ENCODE measurements around the gene CD200R1.

CD200R1 gene

GRCh38 chr3:112958811-112959560 lies 15.9 kb downstream of the CD200R1 start:
- Histone ChIP-seq H3K4me1 (ENCODE audit: low read depth, poor library complexity, severe bottlenecking) (peaks cover 30% of the 10 kb centered on the region), H3K36me3 (ENCODE audit: insufficient read depth) (no peaks in the 10 kb centered on the region), H2AFZ (ENCODE audit: low read depth) (peak overlapping the region; percentile 55), H3K4me3 (IDR thresholded peaks at IDR 0.05; ENCODE audit: insufficient read depth, low read depth, low read length) (no peak overlapping the region), H3K27me3 (ENCODE audit: insufficient read depth, low read depth) (no peaks in the 10 kb centered on the region), H4K20me1 (ENCODE audit: insufficient read depth) (no peaks in the 10 kb centered on the region), H3K9ac (peak overlapping the region; percentile 50; the same call in 1 of the 2 replicates), H3K79me2 (ENCODE audit: insufficient read depth, low read depth) (no peaks in the 10 kb centered on the region), H3K4me2 (peak overlapping the region; percentile 70), H3K27ac (peak overlapping the region; percentile 82)
- TF ChIP-seq, protein P1, sequence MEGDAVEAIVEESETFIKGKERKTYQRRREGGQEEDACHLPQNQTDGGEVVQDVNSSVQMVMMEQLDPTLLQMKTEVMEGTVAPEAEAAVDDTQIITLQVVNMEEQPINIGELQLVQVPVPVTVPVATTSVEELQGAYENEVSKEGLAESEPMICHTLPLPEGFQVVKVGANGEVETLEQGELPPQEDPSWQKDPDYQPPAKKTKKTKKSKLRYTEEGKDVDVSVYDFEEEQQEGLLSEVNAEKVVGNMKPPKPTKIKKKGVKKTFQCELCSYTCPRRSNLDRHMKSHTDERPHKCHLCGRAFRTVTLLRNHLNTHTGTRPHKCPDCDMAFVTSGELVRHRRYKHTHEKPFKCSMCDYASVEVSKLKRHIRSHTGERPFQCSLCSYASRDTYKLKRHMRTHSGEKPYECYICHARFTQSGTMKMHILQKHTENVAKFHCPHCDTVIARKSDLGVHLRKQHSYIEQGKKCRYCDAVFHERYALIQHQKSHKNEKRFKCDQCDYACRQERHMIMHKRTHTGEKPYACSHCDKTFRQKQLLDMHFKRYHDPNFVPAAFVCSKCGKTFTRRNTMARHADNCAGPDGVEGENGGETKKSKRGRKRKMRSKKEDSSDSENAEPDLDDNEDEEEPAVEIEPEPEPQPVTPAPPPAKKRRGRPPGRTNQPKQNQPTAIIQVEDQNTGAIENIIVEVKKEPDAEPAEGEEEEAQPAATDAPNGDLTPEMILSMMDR (conservative IDR thresholded peaks at IDR 0.05; ENCODE audit: low read depth, low read length): no peak

DNA sequence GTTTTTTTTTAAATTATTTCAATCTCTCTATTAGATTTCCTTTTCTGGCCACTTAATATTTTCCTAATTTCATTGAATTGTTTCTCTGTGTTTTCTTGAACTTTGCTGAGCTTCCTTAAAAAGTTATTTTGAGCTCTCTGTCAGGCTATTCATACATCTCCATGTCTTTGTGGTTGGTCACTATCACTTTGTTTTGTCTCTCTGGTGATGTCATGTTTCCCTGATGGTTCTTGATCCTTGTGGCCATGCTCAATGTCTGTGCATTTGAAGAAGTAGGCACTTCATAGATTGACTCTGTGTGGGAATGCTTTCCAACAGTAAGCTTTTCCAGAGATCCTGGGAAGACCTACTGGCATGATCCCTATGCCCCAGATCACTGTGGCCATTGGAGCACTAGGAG lies 18.6 kb downstream of the CD200R1 start:
- Histone ChIP-seq H3K4me2 (no peak overlapping the region), H3K36me3 (ENCODE audit: insufficient read depth) (no peaks in the 10 kb centered on the region), H3K79me2 (ENCODE audit: insufficient read depth, low read depth) (no peaks in the 10 kb centered on the region), H3K9ac (no peak overlapping the region), H3K27ac (no peak overlapping the region), H3K4me3 (IDR thresholded peaks at IDR 0.05; ENCODE audit: insufficient read depth, low read depth, low read length) (no peak overlapping the region), H2AFZ (ENCODE audit: low read depth) (no peak overlapping the region), H4K20me1 (ENCODE audit: insufficient read depth) (no peaks in the 10 kb centered on the region), H3K27me3 (ENCODE audit: insufficient read depth, low read depth) (no peaks in the 10 kb centered on the region), H3K4me1 (ENCODE audit: low read depth, poor library complexity, severe bottlenecking) (peaks cover 30% of the 10 kb centered on the region)
- TF ChIP-seq, protein P1 (conservative IDR thresholded peaks at IDR 0.05; ENCODE audit: low read depth, low read length): no peak

DNA sequence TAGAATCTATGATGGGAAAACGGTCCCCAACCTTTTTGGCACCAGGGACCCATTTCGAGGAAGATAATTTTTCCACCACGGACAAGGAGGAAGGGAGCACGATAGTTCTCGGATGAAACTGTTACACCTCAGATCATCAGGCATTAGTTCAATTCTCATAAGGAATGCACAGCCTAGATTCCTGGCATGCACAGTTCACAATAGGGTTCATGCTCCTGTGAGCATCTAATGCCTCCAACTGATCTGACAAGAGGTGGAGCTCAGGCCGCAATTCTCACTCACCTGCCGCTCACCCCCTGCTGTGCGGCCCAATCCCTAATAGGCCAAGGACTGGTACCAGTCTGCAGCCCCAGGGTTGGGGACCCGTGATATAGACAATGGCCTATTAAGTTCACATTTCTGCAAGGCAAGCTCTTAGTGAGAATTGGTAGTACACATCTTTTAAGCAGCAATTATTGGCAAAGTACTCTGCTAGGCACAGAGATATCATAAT lies 26.5 kb downstream of the CD200R1 start:
- no peak overlapping the region for H3K9ac ChIP-seq
- H3K4me1 ChIP-seq (ENCODE audit: low read depth, poor library complexity, severe bottlenecking): no peaks in the 10 kb centered on the region
- H2AFZ ChIP-seq (ENCODE audit: low read depth): no peak overlapping the region
- no peaks in the 10 kb centered on the region for H4K20me1 ChIP-seq (ENCODE audit: insufficient read depth)
- H3K27ac ChIP-seq: no peak overlapping the region
- no peaks in the 10 kb centered on the region for H3K36me3 ChIP-seq (ENCODE audit: insufficient read depth)
- H3K4me3 ChIP-seq (IDR thresholded peaks at IDR 0.05; ENCODE audit: insufficient read depth, low read depth, low read length): no peak overlapping the region
- TF ChIP-seq, protein P1 (conservative IDR thresholded peaks at IDR 0.05; ENCODE audit: low read depth, low read length): no peak
- H3K4me2 ChIP-seq: no peak overlapping the region
- no peaks in the 10 kb centered on the region for H3K79me2 ChIP-seq (ENCODE audit: insufficient read depth, low read depth)
- no peaks in the 10 kb centered on the region for H3K27me3 ChIP-seq (ENCODE audit: insufficient read depth, low read depth)

DNA sequence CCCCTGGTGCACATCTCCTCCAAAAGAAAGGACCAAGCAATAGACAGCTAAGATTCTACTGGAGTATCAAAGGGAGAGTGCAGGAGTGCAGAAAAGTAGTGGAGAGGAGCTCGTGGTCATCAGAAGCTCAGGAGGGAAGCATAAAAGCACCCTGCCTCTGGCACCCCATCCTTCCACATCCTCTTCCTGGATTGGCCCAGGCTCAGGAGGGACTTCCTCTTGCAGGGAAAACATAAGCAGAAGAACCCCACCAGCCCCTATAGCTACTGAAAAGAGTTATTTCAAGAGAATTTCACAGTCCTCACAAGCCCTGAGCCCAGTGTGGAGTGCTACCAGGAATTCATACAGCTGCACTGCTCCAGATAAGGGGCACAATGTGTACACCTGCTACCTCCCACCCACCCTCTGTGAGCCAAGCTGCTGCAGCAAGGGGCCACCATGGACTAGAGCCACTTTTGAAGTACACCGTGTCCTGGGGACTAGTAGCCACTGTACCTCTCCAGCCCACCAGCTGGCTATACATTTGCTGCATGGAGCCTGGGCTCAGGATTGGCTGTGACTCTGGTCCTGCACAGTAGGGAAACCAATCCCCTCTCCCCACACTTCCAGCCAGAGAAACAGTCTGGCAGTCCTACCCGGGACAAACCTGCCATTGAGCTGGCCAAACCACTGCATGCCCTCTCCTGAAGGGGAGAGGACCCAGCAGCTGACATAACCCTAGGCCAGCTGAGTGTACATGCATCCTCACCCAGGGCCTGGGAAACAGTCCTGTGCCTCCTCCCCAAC lies 43.0 kb downstream of the CD200R1 start:
- Histone ChIP-seq H3K4me3 (IDR thresholded peaks at IDR 0.05; ENCODE audit: insufficient read depth, low read depth, low read length) (no peak overlapping the region), H3K79me2 (ENCODE audit: insufficient read depth, low read depth) (no peaks in the 10 kb centered on the region), H3K27ac (no peak overlapping the region), H3K4me2 (no peak overlapping the region), H3K4me1 (ENCODE audit: low read depth, poor library complexity, severe bottlenecking) (no peaks in the 10 kb centered on the region), H3K27me3 (ENCODE audit: insufficient read depth, low read depth) (no peaks in the 10 kb centered on the region), H2AFZ (ENCODE audit: low read depth) (no peak overlapping the region), H4K20me1 (ENCODE audit: insufficient read depth) (no peaks in the 10 kb centered on the region), H3K9ac (no peak overlapping the region), H3K36me3 (ENCODE audit: insufficient read depth) (no peaks in the 10 kb centered on the region)
- TF ChIP-seq, protein P1 (conservative IDR thresholded peaks at IDR 0.05; ENCODE audit: low read depth, low read length): no peak

All from KMS-11 (cell line).